H1 (cell line): ENCODE results near the gene CBLC. TPM values are rescaled to one million over a fixed set of nuclear protein-coding genes. Genes with fewer than 3 reads are reported as not detected.

Source experiments
- CTCF ChIA-PET: fragments of 300-600 bp; sonication (Branson Sonifier 250); formaldehyde crosslinking; loops from one replicate; lab custom pipeline; 2021; ENCODE audit not compliant: partially characterized antibody; lab: Charles Lee
- POLR2A ChIA-PET: fragments of 300-600 bp; sonication (Branson Sonifier 250); formaldehyde crosslinking; loops from one replicate; lab custom pipeline; 2021; ENCODE audit warnings: inconsistent platforms; ENCODE audit not compliant: partially characterized antibody; lab: Charles Lee
- DNase-seq, 2 experiments: peaks; one replicate each; pipeline versions ENCODE4 v3.0.0 to v3.0.0-alpha.2; 2010 to 2022; ENCODE audit warnings: low spot score in 2 of 2, low read depth in 1 of 2, mixed read lengths in 1 of 2
- FAIRE-seq: peaks from 2 replicates; lab custom pipeline; 2011; peaks lifted over from hg19 to GRCh38; lab: Jason Lieb, UNC
- H2AFZ ChIP-seq: 2 replicates; pipeline ENCODE4 v1.8.1; 2012; ENCODE audit warnings: low read length, inconsistent platforms
- H2AK5ac ChIP-seq: 2 replicates; pipeline ENCODE4 v1.6.1; 2013; ENCODE audit warnings: low read depth, low read length
- H2BK120ac ChIP-seq: replicated peaks from 2 replicates; pipeline ENCODE3; 2013; ENCODE audit warnings: low read depth, low read length, inconsistent platforms
- H2BK12ac ChIP-seq: 2 replicates; pipeline ENCODE4 v1.6.1; 2013; ENCODE audit warnings: low read depth, low read length
- H2BK15ac ChIP-seq: 2 replicates; pipeline ENCODE4 v1.6.1; 2013; ENCODE audit warnings: low read length
- H2BK20ac ChIP-seq: 2 replicates; pipeline ENCODE4 v1.6.1; 2013; ENCODE audit warnings: low read length
- H2BK5ac ChIP-seq: 2 replicates; pipeline ENCODE4 v1.6.1; 2013; ENCODE audit warnings: low read depth, low read length
- H3K14ac ChIP-seq: 2 replicates; pipeline ENCODE4 v1.6.1; 2013; ENCODE audit warnings: inconsistent platforms; ENCODE audit not compliant: insufficient read length
- H3K18ac ChIP-seq: 2 replicates; pipeline ENCODE4 v1.6.1; 2013; ENCODE audit warnings: low read length; ENCODE audit errors: extremely low read depth
- H3K23ac ChIP-seq: 2 replicates; pipeline ENCODE4 v1.6.1; 2013; ENCODE audit warnings: inconsistent platforms; ENCODE audit not compliant: insufficient read length
- H3K23me2 ChIP-seq: 2 replicates; pipeline ENCODE4 v1.6.1; 2013; ENCODE audit warnings: low read depth, low read length
- H3K27ac ChIP-seq: 2 replicates; pipeline ENCODE4 v1.6.1; 2011; ENCODE audit warnings: low read depth, low read length, inconsistent platforms
- H3K27me3 ChIP-seq, 4 experiments: replicated peaks in 1 of 4; 1 replicate in 1 of 4; 2 replicates in 3 of 4; pipeline versions ENCODE4 v1.6.1 to v1.8.1; 2011 to 2013; ENCODE audit warnings: low read length in 3 of 4, mild to moderate bottlenecking in 3 of 4, inconsistent platforms in 2 of 4, mixed read lengths in 2 of 4, moderate library complexity in 1 of 4; ENCODE audit not compliant: control insufficient read depth in 3 of 4, insufficient read depth in 3 of 4; ENCODE audit errors: extremely low read depth in 1 of 4
- H3K36me3 ChIP-seq, 4 experiments: 2 replicates each; pipeline versions ENCODE4 v1.6.1 to v1.8.1; 2011 to 2013; ENCODE audit warnings: mild to moderate bottlenecking in 4 of 4, low read length in 3 of 4, moderate library complexity in 2 of 4, control low read depth in 1 of 4, inconsistent platforms in 1 of 4; ENCODE audit not compliant: insufficient read depth in 4 of 4, control insufficient read depth in 2 of 4
- H3K4ac ChIP-seq: replicated peaks from 2 replicates; pipeline ENCODE3; 2013; ENCODE audit warnings: low read length, low read depth, mixed read lengths, inconsistent platforms; ENCODE audit not compliant: insufficient read length
- H3K4me1 ChIP-seq, 4 experiments: replicated peaks in 1 of 4; 1 replicate in 1 of 4; 2 replicates in 3 of 4; pipeline versions ENCODE4 v1.6.1 to v1.8.1; 2011 to 2013; ENCODE audit warnings: low read length in 3 of 4, inconsistent platforms in 2 of 4, mixed read lengths in 1 of 4; ENCODE audit not compliant: insufficient read depth in 4 of 4, control insufficient read depth in 3 of 4
- H3K4me2 ChIP-seq, 2 experiments: 2 replicates each; pipeline versions ENCODE4 v1.6.1 to v1.8.1; 2011 to 2013; ENCODE audit warnings: low read depth in 2 of 2, low read length in 2 of 2, control low read depth in 1 of 2, inconsistent platforms in 1 of 2, mild to moderate bottlenecking in 1 of 2; ENCODE audit not compliant: insufficient read depth in 1 of 2
- H3K4me3 ChIP-seq, 4 experiments: fragments of 200-600, 300-600 bp in 1 of 4; sonication (generic), shearing (Covaris generic), sonication (Bioruptor Twin) in 1 of 4; 2 replicates each; pipeline versions ENCODE4 v1.5.1 to v1.8.1; 2011 to 2016; ENCODE audit warnings: low read length in 4 of 4, low read depth in 3 of 4, control low read depth in 2 of 4, inconsistent platforms in 2 of 4, mild to moderate bottlenecking in 2 of 4, mixed read lengths in 1 of 4, moderate library complexity in 1 of 4; ENCODE audit not compliant: insufficient read depth in 2 of 4; ENCODE audit errors: extremely low read depth in 1 of 4
- H3K56ac ChIP-seq: replicated peaks from 2 replicates; pipeline ENCODE3; 2013; ENCODE audit warnings: low read depth, mild to moderate bottlenecking, mixed read lengths, low read length, inconsistent platforms; ENCODE audit not compliant: insufficient read length
- H3K79me1 ChIP-seq: 2 replicates; pipeline ENCODE4 v1.6.1; 2013; ENCODE audit warnings: low read depth, low read length, control low read depth
- H3K79me2 ChIP-seq, 2 experiments: 2 replicates each; pipeline versions ENCODE4 v1.6.1 to v1.8.1; 2012 to 2013; ENCODE audit warnings: low read length in 2 of 2, mild to moderate bottlenecking in 2 of 2, inconsistent platforms in 1 of 2; ENCODE audit not compliant: insufficient read depth in 2 of 2, control insufficient read depth in 1 of 2
- H3K9ac ChIP-seq, 4 experiments: replicated peaks in 1 of 4; 1 replicate in 1 of 4; 2 replicates in 3 of 4; pipeline versions ENCODE4 v1.6.1 to v1.8.1; 2011 to 2013; ENCODE audit warnings: low read depth in 3 of 4, low read length in 3 of 4, control low read depth in 2 of 4, mild to moderate bottlenecking in 2 of 4, moderate library complexity in 2 of 4, inconsistent platforms in 1 of 4; ENCODE audit errors: extremely low read depth in 1 of 4
- H3K9me3 ChIP-seq, 2 experiments: 2 replicates each; pipeline versions ENCODE4 v1.6.1 to v1.8.1; 2012 to 2013; ENCODE audit warnings: mild to moderate bottlenecking in 2 of 2, moderate library complexity in 2 of 2, control low read depth in 1 of 2, inconsistent platforms in 1 of 2, low read depth in 1 of 2, low read length in 1 of 2, mixed read lengths in 1 of 2; ENCODE audit not compliant: insufficient read depth in 2 of 2
- H4K20me1 ChIP-seq, 2 experiments: replicated peaks in 1 of 2; 2 replicates each; pipeline versions ENCODE3 to v1.8.1; 2011 to 2013; ENCODE audit warnings: inconsistent platforms in 2 of 2, low read length in 2 of 2, mild to moderate bottlenecking in 1 of 2; ENCODE audit not compliant: insufficient read depth in 2 of 2, control insufficient read depth in 1 of 2
- H4K5ac ChIP-seq: 2 replicates; pipeline ENCODE4 v1.6.1; 2013; ENCODE audit warnings: low read length, low read depth, mixed read lengths, inconsistent platforms; ENCODE audit not compliant: insufficient read length
- H4K8ac ChIP-seq: 2 replicates; pipeline ENCODE4 v1.8.0; 2013; ENCODE audit warnings: mild to moderate bottlenecking, moderate library complexity, low read length, inconsistent platforms; ENCODE audit not compliant: insufficient read depth; ENCODE audit errors: extremely low read depth
- H4K91ac ChIP-seq: replicated peaks from 2 replicates; pipeline ENCODE3; 2013; ENCODE audit warnings: low read length, mixed read lengths, inconsistent platforms; ENCODE audit not compliant: insufficient read length
- BACH1 ChIP-seq: IDR thresholded peaks from 2 replicates; pipeline ENCODE4 v1.6.1; 2012; ENCODE audit warnings: low read length, improper control_type of control experiment
- CEBPB ChIP-seq: IDR thresholded peaks from 2 replicates; pipeline ENCODE4 v1.6.1; 2012; ENCODE audit warnings: low read depth, low read length
- EZH2 ChIP-seq: fragments of 200-600 bp; sonication (generic); IDR thresholded peaks from 2 replicates; pipeline ENCODE4 v1.7.1; 2012; ENCODE audit warnings: low read depth, mild to moderate bottlenecking, moderate library complexity, low read length, inconsistent platforms; ENCODE audit not compliant: severe bottlenecking
- FOSL1 ChIP-seq: IDR thresholded peaks from 2 replicates; pipeline ENCODE4 v1.6.1; 2011; ENCODE audit warnings: mild to moderate bottlenecking, low read depth, low read length, moderate library complexity; ENCODE audit not compliant: insufficient read depth
- JUND ChIP-seq: IDR thresholded peaks from 2 replicates; pipeline ENCODE4 v1.6.1; 2011; ENCODE audit warnings: mild to moderate bottlenecking, improper control_type of control experiment, low read length
- KDM5A ChIP-seq: fragments of 200-600 bp; IDR thresholded peaks from 2 replicates; pipeline ENCODE4 v1.7.1; 2012; ENCODE audit warnings: mild to moderate bottlenecking, low read length, inconsistent platforms, mixed read lengths
- MAFK ChIP-seq: IDR thresholded peaks from 2 replicates; pipeline ENCODE4 v1.6.1; 2012; ENCODE audit warnings: low read depth, mild to moderate bottlenecking, improper control_type of control experiment, low read length
- RFX5 ChIP-seq: IDR thresholded peaks from 2 replicates; pipeline ENCODE4 v1.6.1; 2011; ENCODE audit warnings: low read depth, low read length, improper control_type of control experiment, borderline replicate concordance
- SIX5 ChIP-seq: IDR thresholded peaks from 2 replicates; pipeline ENCODE4 v1.6.1; 2011; ENCODE audit warnings: mild to moderate bottlenecking, low read depth, low read length
- SP2 ChIP-seq: IDR thresholded peaks from 2 replicates; pipeline ENCODE4 v1.6.1; 2012; ENCODE audit warnings: mild to moderate bottlenecking, low read length, inconsistent platforms
- SRF ChIP-seq: IDR thresholded peaks from 2 replicates; pipeline ENCODE4 v1.6.1; 2011; ENCODE audit warnings: mild to moderate bottlenecking, low read depth, low read length, moderate library complexity
- WGBS, 2 experiments: shearing (Covaris generic) in 1 of 2; methylation state at CpG; one replicate each; pipeline versions ENCODE4 v1.1.6 to v1.1.7; 2013 to 2015; ENCODE audit warnings: low lambda C conversion rate in 2 of 2, mixed read lengths in 2 of 2, inconsistent platforms in 1 of 2, low coverage in 1 of 2, missing lambda C conversion rate in 1 of 2; ENCODE audit not compliant: insufficient replicate concordance in 2 of 2, insufficient coverage in 1 of 2, insufficient read length in 1 of 2; ENCODE audit errors: extremely low coverage in 1 of 2, missing lambda C conversion rate in 1 of 2; 5-methylcytosine and 5-hydroxymethylcytosine counted together
- polyA plus RNA-seq, 7 experiments: library from polyadenylated mRNA; depleted of rRNA in 3 of 7; stranded (reverse) in 5 of 7; unstranded in 2 of 7; fragments of >200 nt in 5 of 7; fragments of 200-250 nt in 2 of 7; gene quantifications; 1 replicate in 5 of 7; 2 replicates in 1 of 7; 4 replicates in 1 of 7; pipeline versions ENCODE4 v1.2.1 to v1.2.3, GENCODE V29; 2011 to 2013; ENCODE audit warnings: missing spikeins in 2 of 7, mixed read lengths in 2 of 7
- total RNA-seq: library from RNA; stranded (reverse); fragmentation: NEBNext Ultra II Directional; extraction: Animal tissue kit (Norgen Biotek cat#: 25700); gene quantifications from 2 replicates; pipeline ENCODE4 v1.2.1, GENCODE V29; 2021

CBLC gene
- total and polyA plus RNA-seq, 2 of the 8 experiments (the other 6 are each of a cell fraction or from before 2014, with no cell fraction given), result 17.4 to 35.7 TPM

DNA sequence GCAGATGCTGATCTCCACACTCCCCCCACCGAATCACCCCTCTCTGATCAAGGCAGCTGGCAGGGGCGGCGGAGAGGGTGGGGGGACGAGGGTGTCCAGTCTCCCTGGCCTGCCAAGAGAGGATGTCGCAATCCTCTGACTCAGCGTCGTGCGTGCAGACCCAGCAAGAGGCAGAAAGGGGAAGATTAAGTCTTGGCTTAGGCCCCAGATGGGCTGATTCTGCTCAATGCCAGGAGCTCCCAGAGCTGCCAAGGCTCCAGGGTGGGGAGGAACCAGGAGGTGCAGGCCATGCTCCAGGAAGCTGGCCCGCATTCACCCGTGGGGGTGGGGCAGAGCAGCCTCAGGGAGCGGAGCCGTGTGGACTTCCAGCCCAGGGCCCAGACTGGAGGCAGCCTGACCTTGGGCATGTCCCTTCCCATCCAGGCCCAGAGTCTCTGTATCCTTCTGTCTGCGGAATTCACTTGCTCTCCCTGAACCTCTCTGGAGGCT, 35.8 kb upstream of the CBLC start:
- FAIRE-seq, result no peak
- H3K4me2 ChIP-seq, result 0 out of 4 replicates have a peak overlapping the region, but pooled peaks of 1 of the 2 experiments have one; percentile 33

More for the DNA sequence above, 35.8 kb upstream of the CBLC start:
- Histone ChIP-seq H3K9me3 (no peaks in the 10 kb centered on the region), H3K14ac (no peak overlapping the region), H3K18ac (no peak overlapping the region; the same call in 1 of the 2 replicates), H3K4ac (no peak overlapping the region), H3K4me1 (peaks cover 0 to 4% (median 2%) of the 10 kb centered on the region in 4 experiments; a peak in 4 of 7 replicates), H4K5ac (no peak overlapping the region), H2AFZ (peak overlapping the region; percentile 40; the same call in 1 of the 2 replicates), H3K56ac (no peak overlapping the region), H2BK5ac (peak overlapping the region; percentile 78; the same call in 1 of the 2 replicates), H3K27ac (no peak overlapping the region), H2BK20ac (peak overlapping the region; percentile 80; the same call in 1 of the 2 replicates), H3K23ac (no peak overlapping the region), H3K36me3 (no peaks in the 10 kb centered on the region), H3K27me3 (peaks cover 6 to 20% (median 15%) of the 10 kb centered on the region in 4 experiments), H2BK15ac (no peak overlapping the region), H3K79me1 (no peaks in the 10 kb centered on the region), H3K4me3 (no peak overlapping the region), H4K91ac (peak overlapping the region; percentile 61), H2BK12ac (0 out of 2 replicates have a peak overlapping the region, but pooled peaks have one; percentile 68), H2AK5ac (no peak overlapping the region), H4K8ac (peak overlapping the region; percentile 62; the same call in 1 of the 2 replicates), H3K9ac (no peak overlapping the region), H4K20me1 (no peaks in the 10 kb centered on the region), H3K23me2 (peaks cover 3% of the 10 kb centered on the region; the same call in 1 of the 2 replicates), H2BK120ac (no peak overlapping the region), H3K79me2 (no peaks in the 10 kb centered on the region)
- ChIA-PET POLR2A (no interaction called here), CTCF (interaction anchor here (0.9 to 9.4 kb wide), 8 partner anchors 10 to 104 kb away, joined by 3 to 91 read pairs (median 7); partner anchors contain the start of gene NECTIN2)
- WGBS, 2 experiments, result 55% methylated on average over 9 of the region's 13 CpGs; no CpG with 5 or more reads in 1 of the 2 experiments
- TF ChIP-seq RFX5 (no peak), KDM5A (no peak), JUND (no peak), FOSL1 (no peak), MAFK (peak; percentile 7; the same call in 1 of the 2 replicates), BACH1 (peak; percentile 60), EZH2 (no peak), SRF (no peak), SP2 (no peak), CEBPB (peak; percentile 97), SIX5 (no peak)
- no peak for DNase-seq
